H9 (cell line): ENCODE measurements around the gene GABBR2. TPM values are rescaled to one million over a fixed set of nuclear protein-coding genes. Genes with fewer than 3 reads are reported as not detected.

Experiments
- DNase-seq: peaks from one replicate; pipeline ENCODE4 v3.0.0-alpha.2; 2017
- H2AFZ ChIP-seq: one replicate; pipeline ENCODE4 v1.6.1; 2013; ENCODE audit warnings: mild to moderate bottlenecking, low read length, control low read depth, moderate library complexity
- H2AK5ac ChIP-seq: 2 replicates; pipeline ENCODE4 v1.6.1; 2013; ENCODE audit warnings: low read length, control low read depth, mixed read lengths; ENCODE audit not compliant: insufficient read length
- H2BK120ac ChIP-seq: one replicate; pipeline ENCODE4 v1.6.1; 2013; ENCODE audit warnings: low read depth, mild to moderate bottlenecking, low read length, control low read depth, inconsistent platforms; ENCODE audit not compliant: poor library complexity, severe bottlenecking
- H2BK12ac ChIP-seq: 2 replicates; pipeline ENCODE4 v1.6.1; 2013; ENCODE audit warnings: low read length, control low read depth, mixed read lengths, low read depth; ENCODE audit not compliant: insufficient read length
- H2BK15ac ChIP-seq: 2 replicates; pipeline ENCODE4 v1.6.1; 2013; ENCODE audit warnings: low read depth, low read length, control low read depth
- H2BK20ac ChIP-seq: one replicate; pipeline ENCODE4 v1.6.1; 2013; ENCODE audit warnings: low read depth, mild to moderate bottlenecking, low read length, control low read depth, inconsistent platforms; ENCODE audit not compliant: poor library complexity, severe bottlenecking
- H2BK5ac ChIP-seq: 2 replicates; pipeline ENCODE4 v1.6.1; 2013; ENCODE audit warnings: low read length, control low read depth, mixed read lengths; ENCODE audit not compliant: insufficient read length
- H3K14ac ChIP-seq: 2 replicates; pipeline ENCODE4 v1.6.1; 2013; ENCODE audit warnings: low read length, control low read depth; ENCODE audit not compliant: insufficient read depth
- H3K18ac ChIP-seq: 2 replicates; pipeline ENCODE4 v1.6.1; 2013; ENCODE audit warnings: low read depth, mild to moderate bottlenecking, mixed read lengths, low read length, control low read depth; ENCODE audit not compliant: insufficient read length
- H3K23ac ChIP-seq: 2 replicates; pipeline ENCODE4 v1.6.1; 2013; ENCODE audit warnings: low read length, control low read depth, mixed read lengths, low read depth; ENCODE audit not compliant: insufficient read length
- H3K23me2 ChIP-seq: 2 replicates; pipeline ENCODE4 v1.6.1; 2013; ENCODE audit warnings: low read depth, mild to moderate bottlenecking, mixed read lengths, low read length, control low read depth; ENCODE audit not compliant: insufficient read length, poor library complexity, severe bottlenecking
- H3K27ac ChIP-seq: 2 replicates; pipeline ENCODE4 v1.5.1; 2013; ENCODE audit warnings: low read length, control low read depth, mixed read lengths, low read depth; ENCODE audit not compliant: insufficient read length
- H3K27me3 ChIP-seq: 2 replicates; pipeline ENCODE4 v1.6.1; 2013; ENCODE audit warnings: low read length, control low read depth, inconsistent platforms; ENCODE audit not compliant: insufficient read depth
- H3K4ac ChIP-seq: 2 replicates; pipeline ENCODE4 v1.6.1; 2013; ENCODE audit warnings: low read depth, mild to moderate bottlenecking, control low read depth, inconsistent platforms, low read length, moderate library complexity
- H3K4me1 ChIP-seq: 2 replicates; pipeline ENCODE4 v1.6.1; 2013; ENCODE audit warnings: low read length, control low read depth, inconsistent platforms; ENCODE audit not compliant: insufficient read depth
- H3K4me2 ChIP-seq: 2 replicates; pipeline ENCODE4 v1.6.1; 2013; ENCODE audit warnings: low read length, control low read depth, mixed read lengths; ENCODE audit not compliant: insufficient read length, insufficient read depth
- H3K56ac ChIP-seq: 2 replicates; pipeline ENCODE4 v1.6.1; 2013; ENCODE audit warnings: low read depth, mild to moderate bottlenecking, mixed read lengths, low read length, control low read depth; ENCODE audit not compliant: insufficient read length
- H3K79me1 ChIP-seq: 2 replicates; pipeline ENCODE4 v1.6.1; 2013; ENCODE audit warnings: low read depth, mild to moderate bottlenecking, moderate library complexity, low read length, control low read depth, inconsistent platforms; ENCODE audit not compliant: insufficient read depth, poor library complexity, severe bottlenecking
- H3K79me2 ChIP-seq: 2 replicates; pipeline ENCODE4 v1.6.1; 2013; ENCODE audit warnings: low read length, control low read depth, inconsistent platforms; ENCODE audit not compliant: insufficient read depth
- H3K9ac ChIP-seq: 2 replicates; pipeline ENCODE4 v1.6.1; 2013; ENCODE audit warnings: low read length, control low read depth, mixed read lengths; ENCODE audit not compliant: insufficient read length; ENCODE audit errors: extremely low read depth
- H3K9me3 ChIP-seq: one replicate; pipeline ENCODE4 v1.6.1; 2013; ENCODE audit warnings: low read depth, low read length, inconsistent platforms; ENCODE audit not compliant: control insufficient read depth
- H3T11ph ChIP-seq: one replicate; pipeline ENCODE4 v1.6.1; 2013; ENCODE audit warnings: mild to moderate bottlenecking, low read length, control low read depth, inconsistent platforms
- H4K20me1 ChIP-seq: one replicate; pipeline ENCODE4 v1.6.1; 2013; ENCODE audit not compliant: control insufficient read depth, insufficient read length, insufficient read depth
- H4K5ac ChIP-seq: 2 replicates; pipeline ENCODE4 v1.6.1; 2013; ENCODE audit warnings: low read depth, mild to moderate bottlenecking, mixed read lengths, low read length, control low read depth; ENCODE audit not compliant: insufficient read length
- H4K8ac ChIP-seq: replicated peaks from 2 replicates; pipeline ENCODE4 v1.6.1; 2013; ENCODE audit warnings: low read length, control low read depth, mixed read lengths, low read depth; ENCODE audit not compliant: insufficient read length
- H4K91ac ChIP-seq: 2 replicates; pipeline ENCODE4 v1.6.1; 2013; ENCODE audit warnings: low read depth, mild to moderate bottlenecking, moderate library complexity, mixed read lengths, low read length, control low read depth; ENCODE audit not compliant: insufficient read length
- H3K27ac Mint-ChIP-seq, 3 experiments: 2 replicates in 2 of 3; 3 replicates in 1 of 3; pipeline ENCODE4 v1.8.0; 2020 to 2021; ENCODE audit warnings: mixed read lengths in 3 of 3, mild to moderate bottlenecking in 1 of 3, moderate library complexity in 1 of 3
- H3K27me3 Mint-ChIP-seq: 2 replicates; pipeline ENCODE4 v1.8.0; 2021; ENCODE audit warnings: low read depth, mild to moderate bottlenecking, moderate library complexity, mixed read lengths
- H3K36me3 Mint-ChIP-seq, 3 experiments: 2 replicates in 2 of 3; 3 replicates in 1 of 3; pipeline ENCODE4 v1.8.0; 2020 to 2021; ENCODE audit warnings: low read depth in 3 of 3, mixed read lengths in 3 of 3; ENCODE audit not compliant: insufficient read depth in 1 of 3
- H3K4me1 Mint-ChIP-seq, 2 experiments: 2 replicates each; pipeline ENCODE4 v1.8.0; 2020; ENCODE audit warnings: mixed read lengths in 2 of 2
- H3K4me3 Mint-ChIP-seq, 2 experiments: 2 replicates in 1 of 2; 3 replicates in 1 of 2; pipeline ENCODE4 v1.8.0; 2020 to 2021; ENCODE audit warnings: mild to moderate bottlenecking in 2 of 2, mixed read lengths in 2 of 2, moderate library complexity in 1 of 2
- H3K9me3 Mint-ChIP-seq, 2 experiments: 2 replicates in 1 of 2; 3 replicates in 1 of 2; pipeline ENCODE4 v1.8.0; 2020; ENCODE audit warnings: mild to moderate bottlenecking in 2 of 2, mixed read lengths in 2 of 2, moderate library complexity in 1 of 2
- WGBS: extraction: QIAGEN DNeasy Blood & Tissue Kit; methylation state at CpG from one replicate; pipeline ENCODE4 v1.1.7; 2013; ENCODE audit warnings: missing lambda C conversion rate, low lambda C conversion rate, mixed read lengths; ENCODE audit not compliant: insufficient read length; ENCODE audit errors: extremely low coverage; 5-methylcytosine and 5-hydroxymethylcytosine counted together
- total RNA-seq: library from RNA; stranded (reverse); gene quantifications from 2 replicates; pipeline ENCODE4 v1.2.1, GENCODE V29; 2021
- TF ChIP-seq, protein P1 (sequence below): fragments of 200-600 bp; sonication (generic); conservative IDR thresholded peaks from 3 replicates; pipeline ENCODE4 v1.8.0; 2021; ENCODE audit warnings: antibody characterized with exemption, mild to moderate bottlenecking

The GABBR2 gene
- total RNA-seq, 1 experiment from 2014 or later, result 0.66 TPM

DNA sequence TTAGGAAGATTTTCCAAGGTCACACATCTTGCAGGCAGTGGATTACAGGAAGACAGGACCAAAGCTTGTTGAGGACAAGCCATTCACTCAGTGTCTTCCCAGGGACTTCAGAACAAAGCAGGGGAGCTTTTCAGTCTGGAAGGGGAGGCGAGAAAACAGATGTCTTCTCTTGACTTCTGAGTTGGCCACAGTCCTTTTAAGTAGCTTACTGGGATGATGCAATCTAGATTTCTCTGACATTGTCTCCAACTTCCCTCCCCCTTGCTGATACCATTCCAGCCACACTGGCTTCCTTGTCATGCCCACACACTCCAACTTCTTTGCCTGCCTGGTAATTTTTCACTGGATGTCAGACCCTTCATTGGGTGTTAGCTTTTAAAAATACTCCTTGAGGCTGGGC is 279.1 kb downstream of the GABBR2 start:
- no peaks in the 10 kb centered on the region for H3K4me1 ChIP-seq
- H3K4me1 Mint-ChIP-seq, result no peaks in the 10 kb centered on the region
- no peak overlapping the region for H3T11ph ChIP-seq
- DNase-seq, result no peak
- H2BK5ac ChIP-seq, result no peak overlapping the region
- H2AFZ ChIP-seq, result no peak overlapping the region
- H3K4me3 Mint-ChIP-seq, result no peak overlapping the region
- WGBS, result no CpG with 5 or more reads among the region's 1 CpG
- H2BK15ac ChIP-seq, result no peak overlapping the region
- H2BK120ac ChIP-seq, result no peak overlapping the region
- H3K23ac ChIP-seq, result no peak overlapping the region
- H3K27me3 ChIP-seq, result no peaks in the 10 kb centered on the region; the same call in 1 of the 2 replicates
- no peak overlapping the region for H2BK20ac ChIP-seq
- H3K27me3 Mint-ChIP-seq, result peaks cover 4% of the 10 kb centered on the region
- no peaks in the 10 kb centered on the region for H3K79me1 ChIP-seq
- no peak overlapping the region for H3K9ac ChIP-seq
- no peak overlapping the region for H2BK12ac ChIP-seq
- H3K36me3 Mint-ChIP-seq, result no peaks in the 10 kb centered on the region
- no peak overlapping the region for H2AK5ac ChIP-seq
- H3K79me2 ChIP-seq, result no peaks in the 10 kb centered on the region
- no peak overlapping the region for H3K4ac ChIP-seq
- no peak overlapping the region for H4K5ac ChIP-seq
- H4K8ac ChIP-seq, result no peak overlapping the region
- no peak overlapping the region for H3K14ac ChIP-seq
- no peak overlapping the region for H3K18ac ChIP-seq
- H3K27ac ChIP-seq, result no peak overlapping the region
- no peak overlapping the region for H3K56ac ChIP-seq
- H4K91ac ChIP-seq, result no peak overlapping the region
- no peaks in the 10 kb centered on the region for H3K9me3 ChIP-seq
- no peaks in the 10 kb centered on the region for H4K20me1 ChIP-seq
- H3K9me3 Mint-ChIP-seq, result no peaks in the 10 kb centered on the region
- TF ChIP-seq, protein P1, sequence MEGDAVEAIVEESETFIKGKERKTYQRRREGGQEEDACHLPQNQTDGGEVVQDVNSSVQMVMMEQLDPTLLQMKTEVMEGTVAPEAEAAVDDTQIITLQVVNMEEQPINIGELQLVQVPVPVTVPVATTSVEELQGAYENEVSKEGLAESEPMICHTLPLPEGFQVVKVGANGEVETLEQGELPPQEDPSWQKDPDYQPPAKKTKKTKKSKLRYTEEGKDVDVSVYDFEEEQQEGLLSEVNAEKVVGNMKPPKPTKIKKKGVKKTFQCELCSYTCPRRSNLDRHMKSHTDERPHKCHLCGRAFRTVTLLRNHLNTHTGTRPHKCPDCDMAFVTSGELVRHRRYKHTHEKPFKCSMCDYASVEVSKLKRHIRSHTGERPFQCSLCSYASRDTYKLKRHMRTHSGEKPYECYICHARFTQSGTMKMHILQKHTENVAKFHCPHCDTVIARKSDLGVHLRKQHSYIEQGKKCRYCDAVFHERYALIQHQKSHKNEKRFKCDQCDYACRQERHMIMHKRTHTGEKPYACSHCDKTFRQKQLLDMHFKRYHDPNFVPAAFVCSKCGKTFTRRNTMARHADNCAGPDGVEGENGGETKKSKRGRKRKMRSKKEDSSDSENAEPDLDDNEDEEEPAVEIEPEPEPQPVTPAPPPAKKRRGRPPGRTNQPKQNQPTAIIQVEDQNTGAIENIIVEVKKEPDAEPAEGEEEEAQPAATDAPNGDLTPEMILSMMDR, result no peak
- no peaks in the 10 kb centered on the region for H3K23me2 ChIP-seq
- H3K27ac Mint-ChIP-seq, result peak overlapping the region in 1 of 3 experiments; percentile 15; a peak in 1 of 7 replicates
- H3K4me2 ChIP-seq, result no peak overlapping the region
